IMR-90 (cell line): Measurements from ENCODE around the gene CD82. TPM values are rescaled to one million over a fixed set of nuclear protein-coding genes. Genes with fewer than 3 reads are reported as not detected.

ENCODE experiments used
- ATAC-seq: fragments of 200-7000 bp; cut with Tn5 transposase; 2 replicates; pipeline ENCODE4 v1.9.1; 2020; ENCODE audit warnings: low read depth, mild to moderate bottlenecking, moderate library complexity
- BruUV-seq: library from RNA; stranded (reverse); fragments of 400-500 nt; replicated peaks from 2 replicates; lab custom pipeline; 2021; lab: Mats Ljungman, UMichigan
- CTCF ChIA-PET: fragments of 300-600 bp; formaldehyde crosslinking; extraction: SDS; loops from one replicate; lab custom pipeline; 2021; ENCODE audit warnings: antibody characterized with exemption; lab: Yijun Ruan, JAX
- POLR2A ChIA-PET: fragments of 300-600 bp; sonication (Branson Sonifier 250); formaldehyde crosslinking; loops from one replicate; lab custom pipeline; 2022; ENCODE audit warnings: antibody characterized with exemption; ENCODE audit not compliant: unreplicated experiment; lab: Charles Lee
- DNase-seq: peaks from one replicate; pipeline ENCODE4 v3.0.0; 2013
- H2AFZ ChIP-seq: replicated peaks from 2 replicates; pipeline ENCODE3; 2013; ENCODE audit warnings: low read length, mild to moderate bottlenecking; ENCODE audit not compliant: poor library complexity
- H2AK5ac ChIP-seq: 2 replicates; pipeline ENCODE4 v1.6.1; 2013; ENCODE audit warnings: low read depth, low read length, inconsistent platforms
- H2AK9ac ChIP-seq: replicated peaks from 2 replicates; pipeline ENCODE3; 2013; ENCODE audit warnings: mild to moderate bottlenecking, low read depth, low read length, moderate library complexity; ENCODE audit not compliant: poor library complexity
- H2BK120ac ChIP-seq: 2 replicates; pipeline ENCODE4 v1.6.1; 2013; ENCODE audit warnings: low read depth, low read length, inconsistent platforms
- H2BK15ac ChIP-seq: 3 replicates; pipeline ENCODE4 v1.6.1; 2013; ENCODE audit warnings: low read depth, low read length, inconsistent platforms
- H2BK20ac ChIP-seq: 2 replicates; pipeline ENCODE4 v1.6.1; 2013; ENCODE audit warnings: low read depth, mild to moderate bottlenecking, inconsistent platforms, low read length, moderate library complexity
- H2BK5ac ChIP-seq: 2 replicates; pipeline ENCODE4 v1.6.1; 2013; ENCODE audit warnings: mild to moderate bottlenecking, low read depth, low read length, inconsistent platforms; ENCODE audit not compliant: poor library complexity, severe bottlenecking
- H3K14ac ChIP-seq: replicated peaks from 2 replicates; pipeline ENCODE4 v1.6.1; 2013; ENCODE audit warnings: low read depth, low read length, inconsistent platforms
- H3K18ac ChIP-seq: 2 replicates; pipeline ENCODE4 v1.6.1; 2013; ENCODE audit warnings: low read depth, low read length, control low read depth
- H3K23ac ChIP-seq: 2 replicates; pipeline ENCODE4 v1.6.1; 2013; ENCODE audit warnings: low read depth, low read length, inconsistent platforms
- H3K27ac ChIP-seq: 2 replicates; pipeline ENCODE4 v1.5.1; 2013; ENCODE audit warnings: mild to moderate bottlenecking, control low read depth, low read length; ENCODE audit not compliant: insufficient read depth
- H3K27me3 ChIP-seq: 2 replicates; pipeline ENCODE4 v1.6.1; 2013; ENCODE audit warnings: low read length; ENCODE audit not compliant: control insufficient read depth, insufficient read depth
- H3K36me3 ChIP-seq: 2 replicates; pipeline ENCODE4 v1.6.1; 2013; ENCODE audit warnings: low read length, mixed read lengths; ENCODE audit not compliant: control insufficient read depth, insufficient read depth
- H3K4ac ChIP-seq: 2 replicates; pipeline ENCODE4 v1.6.1; 2013; ENCODE audit warnings: low read depth, low read length, inconsistent platforms
- H3K4me1 ChIP-seq: 2 replicates; pipeline ENCODE4 v1.6.1; 2013; ENCODE audit warnings: low read length, mixed read lengths; ENCODE audit not compliant: control insufficient read depth, insufficient read depth
- H3K4me2 ChIP-seq: 2 replicates; pipeline ENCODE4 v1.6.1; 2013; ENCODE audit warnings: low read depth, mild to moderate bottlenecking, control low read depth, low read length, moderate library complexity
- H3K4me3 ChIP-seq: 2 replicates; pipeline ENCODE4 v1.5.1; 2013; ENCODE audit warnings: low read depth, mild to moderate bottlenecking, control low read depth, low read length, moderate library complexity; ENCODE audit not compliant: insufficient read depth
- H3K56ac ChIP-seq: 2 replicates; pipeline ENCODE4 v1.6.1; 2013; ENCODE audit warnings: low read length, inconsistent platforms; ENCODE audit not compliant: insufficient read depth; ENCODE audit errors: extremely low read depth
- H3K79me1 ChIP-seq, 2 experiments: 2 replicates each; pipeline ENCODE4 v1.6.1; 2013; ENCODE audit warnings: low read length in 2 of 2, inconsistent platforms in 1 of 2, low read depth in 1 of 2
- H3K9ac ChIP-seq: 2 replicates; pipeline ENCODE4 v1.6.1; 2013; ENCODE audit warnings: low read depth, low read length, control low read depth
- H3K9me1 ChIP-seq: 2 replicates; pipeline ENCODE4 v1.6.1; 2013; ENCODE audit warnings: low read length, inconsistent platforms; ENCODE audit not compliant: insufficient read depth
- H3K9me3 ChIP-seq: 2 replicates; pipeline ENCODE4 v1.6.1; 2013; ENCODE audit warnings: low read length; ENCODE audit not compliant: control insufficient read depth, insufficient read depth
- H4K20me1 ChIP-seq: 2 replicates; pipeline ENCODE4 v1.6.1; 2013; ENCODE audit warnings: low read length, inconsistent platforms; ENCODE audit not compliant: insufficient read depth
- H4K5ac ChIP-seq: 2 replicates; pipeline ENCODE4 v1.6.1; 2013; ENCODE audit warnings: mild to moderate bottlenecking, low read depth, low read length, control low read depth
- H4K8ac ChIP-seq, 2 experiments: 2 replicates each; pipeline ENCODE4 v1.6.1; 2013; ENCODE audit warnings: low read depth in 2 of 2, low read length in 2 of 2, control low read depth in 1 of 2, inconsistent platforms in 1 of 2
- H4K91ac ChIP-seq: 2 replicates; pipeline ENCODE4 v1.6.1; 2013; ENCODE audit warnings: low read depth, low read length, inconsistent platforms; ENCODE audit not compliant: insufficient read depth
- BHLHE40 ChIP-seq: fragments of 150-350 bp; IDR thresholded peaks from 2 replicates; pipeline ENCODE4 v1.6.1; 2016; ENCODE audit warnings: mild to moderate bottlenecking, low read depth, low read length
- CEBPB ChIP-seq: IDR thresholded peaks from 2 replicates; pipeline ENCODE4 v1.6.1; 2012; ENCODE audit warnings: low read depth, low read length, improper control_type of control experiment
- MAFK ChIP-seq: IDR thresholded peaks from 2 replicates; pipeline ENCODE4 v1.6.1; 2012; ENCODE audit warnings: low read depth, low read length, improper control_type of control experiment
- MAZ ChIP-seq: IDR thresholded peaks from 2 replicates; pipeline ENCODE4 v1.6.1; 2012; ENCODE audit warnings: low read depth, mild to moderate bottlenecking, low read length, improper control_type of control experiment, moderate library complexity, borderline replicate concordance
- RAD21 ChIP-seq: IDR thresholded peaks from 2 replicates; pipeline ENCODE4 v1.6.1; 2012; ENCODE audit warnings: low read length, improper control_type of control experiment
- RCOR1 ChIP-seq: IDR thresholded peaks from 2 replicates; pipeline ENCODE4 v1.6.1; 2012; ENCODE audit warnings: mild to moderate bottlenecking, low read length, improper control_type of control experiment; ENCODE audit not compliant: insufficient replicate concordance
- USF2 ChIP-seq: fragments of 150-350 bp; IDR thresholded peaks from 2 replicates; pipeline ENCODE4 v1.6.1; 2017; ENCODE audit warnings: mild to moderate bottlenecking, antibody characterized with exemption, low read length, low read depth
- whole genome bisulfite sequencing, 2 experiments: methylation state at CpG; one replicate each; pipeline versions ENCODE4 v1.1.5 to v1.1.7; 2013; ENCODE audit warnings: missing lambda C conversion rate in 2 of 2; ENCODE audit not compliant: insufficient read length in 1 of 2; ENCODE audit errors: extremely low coverage in 2 of 2; 5-methylcytosine and 5-hydroxymethylcytosine counted together
- dilution Hi-C: fragments of 300-500 bp; cut with HindIII; formaldehyde crosslinking; loops from one replicate; pipeline ENCODE4 v1.14.3; 2018; ENCODE audit warnings: low sequenced_read_pairs; ENCODE audit not compliant: unreplicated experiment
- in situ Hi-C: fragments of 300-500 bp; cut with MboI; formaldehyde crosslinking; loops from 3 replicates; pipeline ENCODE4 v1.14.3; 2019; ENCODE audit warnings: low sequenced_read_pairs, inconsistent platforms, mixed read lengths
- intact Hi-C: fragments of 100-400 bp; cut with micrococcal nuclease; formaldehyde crosslinking; loops from 2 replicates; pipeline ENCODE4 v1.10.0; 2022
- polyA plus RNA-seq, 3 experiments: library from polyadenylated mRNA; depleted of rRNA; stranded (reverse); fragments of >200 nt; gene quantifications; 2 replicates each; pipeline ENCODE4 v1.2.3, GENCODE V29; 2012; ENCODE audit warnings: low replicate concordance in 1 of 3
- total RNA-seq: library from RNA; depleted of rRNA; stranded (reverse); fragments of >200 nt; gene quantifications from 2 replicates; pipeline ENCODE4 v1.2.3, GENCODE V29; 2012

Gene CD82
- total and polyA plus RNA-seq, 2 of the 4 experiments (the other 2 are of a cell fraction) = 32.8 to 49.4 TPM

GRCh38 chr11:44562845-44563460, 2.5 kb upstream of the CD82 start:
- peak overlapping the region; percentile 93; the same call in 1 of the 2 replicates for H3K4ac ChIP-seq
- 58% methylated on average over 2 of the region's 5 CpGs; no CpG with 5 or more reads in 1 of the 2 experiments for WGBS, 2 experiments
- no peak overlapping the region for H3K4me2 ChIP-seq
- H2BK120ac ChIP-seq = peak overlapping the region; percentile 89
- no peak overlapping the region for H3K18ac ChIP-seq
- peak overlapping the region; percentile 25 for H2AK5ac ChIP-seq
- in situ Hi-C loops (loop anchor here (5.0 to 25.0 kb wide), 2 partner anchors 44 to 1249 kb away; partner anchors contain the start of gene SLC35C1), dilution Hi-C loops (no loop called here), intact Hi-C loops (loop anchor here (10.0 kb wide), 2 partner anchors 162 to 202 kb away; partner anchors contain the start of gene TSPAN18)
- H4K5ac ChIP-seq = no peak overlapping the region
- TF ChIP-seq MAZ (no peak), USF2 (no peak), MAFK (no peak), BHLHE40 (no peak), CEBPB (no peak), RCOR1 (no peak), RAD21 (no peak)
- no peaks in the 10 kb centered on the region for H3K36me3 ChIP-seq
- peaks cover 17% of the 10 kb centered on the region for H3K9me1 ChIP-seq
- H4K91ac ChIP-seq = peak overlapping the region; percentile 31; the same call in 1 of the 2 replicates
- no peaks in the 10 kb centered on the region for H3K9me3 ChIP-seq
- CTCF ChIA-PET = interaction anchor here (1.2 kb wide), 2 partner anchors 33 to 54 kb away, joined by 5 read pairs; no protein-coding TSS in a partner anchor
- H3K79me1 ChIP-seq = peaks cover 10 to 24% of the 10 kb centered on the region in 2 experiments
- H3K27me3 ChIP-seq = no peaks in the 10 kb centered on the region
- no peak for ATAC-seq
- no peak overlapping the region for H4K8ac ChIP-seq
- H3K9ac ChIP-seq = no peak overlapping the region
- peak overlapping the region; percentile 24; the same call in 1 of the 3 replicates for H2BK15ac ChIP-seq
- H2BK5ac ChIP-seq = peak overlapping the region; percentile 9
- no peak overlapping the region for H2AFZ ChIP-seq
- no peaks in the 10 kb centered on the region for H4K20me1 ChIP-seq
- no TSS peak for BruUV-seq
- 0 out of 2 replicates have a peak overlapping the region, but pooled peaks have one; percentile 15 for H3K23ac ChIP-seq
- peak overlapping the region; percentile 12; the same call in 1 of the 2 replicates for H2BK20ac ChIP-seq
- POLR2A ChIA-PET = no interaction called here
- no peak overlapping the region for H3K56ac ChIP-seq
- H2AK9ac ChIP-seq = no peak overlapping the region
- DNase-seq = no peak
- no peak overlapping the region for H3K4me3 ChIP-seq
- H3K4me1 ChIP-seq = peaks cover 24% of the 10 kb centered on the region
- no peak overlapping the region for H3K27ac ChIP-seq
- H3K14ac ChIP-seq = peak overlapping the region; percentile 10; the same call in 1 of the 2 replicates
